CD8-positive, alpha-beta memory T cell (primary cell): Measurements from ENCODE around the gene HBQ1. TPM values are rescaled to one million over a fixed set of nuclear protein-coding genes. Genes with fewer than 3 reads are reported as not detected.

ENCODE experiments used
- CTCF ChIA-PET: fragments of 350-600 bp; sonication (Branson Sonifier 250); formaldehyde crosslinking; loops from one replicate; lab custom pipeline; 2021; ENCODE audit warnings: antibody characterized with exemption; lab: Charles Lee
- POLR2A ChIA-PET: fragments of 350-600 bp; sonication (Branson Sonifier 250); formaldehyde crosslinking; loops from one replicate; lab custom pipeline; 2021; ENCODE audit warnings: antibody characterized with exemption; lab: Charles Lee
- DNase-seq, 5 donors: peaks; one replicate each; pipeline versions ENCODE4 v3.0.0 to v3.0.0-alpha.2; 2020 to 2022; ENCODE audit warnings: mixed read lengths in 1 of 5
- H3K27ac ChIP-seq: one replicate; pipeline ENCODE4 v1.7.0; 2013; ENCODE audit warnings: low read depth, mild to moderate bottlenecking, low read length, moderate library complexity
- H3K27me3 ChIP-seq: 2 replicates; pipeline ENCODE4 v1.7.0; 2013; ENCODE audit warnings: low read length, mild to moderate bottlenecking; ENCODE audit not compliant: insufficient read depth, poor library complexity, severe bottlenecking
- H3K36me3 ChIP-seq: 2 replicates; pipeline ENCODE4 v1.7.0; 2013; ENCODE audit warnings: mild to moderate bottlenecking, low read length, moderate library complexity; ENCODE audit not compliant: insufficient read depth
- H3K4me1 ChIP-seq: 2 replicates; pipeline ENCODE4 v1.7.0; 2013; ENCODE audit warnings: mild to moderate bottlenecking, low read length, moderate library complexity; ENCODE audit not compliant: insufficient read depth
- H3K4me3 ChIP-seq: 2 replicates; pipeline ENCODE4 v1.7.0; 2013; ENCODE audit warnings: mild to moderate bottlenecking, low read length
- H3K9me3 ChIP-seq: 2 replicates; pipeline ENCODE4 v1.7.0; 2013; ENCODE audit warnings: mild to moderate bottlenecking, low read length
- H3K27ac Mint-ChIP-seq, 8 donors: one replicate each; pipeline ENCODE4 v1.8.0; 2020 to 2021; ENCODE audit warnings: mixed read lengths in 8 of 8, mild to moderate bottlenecking in 6 of 8, inconsistent platforms in 3 of 8, moderate library complexity in 3 of 8
- H3K27me3 Mint-ChIP-seq, 2 donors: one replicate each; pipeline ENCODE4 v1.8.0; 2020 to 2021; ENCODE audit warnings: mixed read lengths in 2 of 2, mild to moderate bottlenecking in 1 of 2, moderate library complexity in 1 of 2
- H3K36me3 Mint-ChIP-seq, 3 donors: one replicate each; pipeline ENCODE4 v1.8.0; 2020 to 2021; ENCODE audit warnings: mixed read lengths in 3 of 3, inconsistent platforms in 1 of 3, mild to moderate bottlenecking in 1 of 3
- H3K4me1 Mint-ChIP-seq, 3 donors: one replicate each; pipeline ENCODE4 v1.8.0; 2020 to 2021; ENCODE audit warnings: mixed read lengths in 3 of 3, inconsistent platforms in 1 of 3, mild to moderate bottlenecking in 1 of 3
- H3K4me3 Mint-ChIP-seq, 7 donors: one replicate each; pipeline ENCODE4 v1.8.0; 2020 to 2021; ENCODE audit warnings: mixed read lengths in 7 of 7, mild to moderate bottlenecking in 6 of 7, moderate library complexity in 4 of 7, inconsistent platforms in 2 of 7
- H3K9me3 Mint-ChIP-seq, 5 donors: one replicate each; pipeline ENCODE4 v1.8.0; 2020 to 2022; ENCODE audit warnings: mixed read lengths in 5 of 5, mild to moderate bottlenecking in 3 of 5, moderate library complexity in 2 of 5, inconsistent platforms in 1 of 5
- polyA plus RNA-seq: library from polyadenylated mRNA; unstranded; fragments of 300-500 nt; fragmentation: Illumina TruSeq; gene quantifications from one replicate; pipeline ENCODE4 v1.2.3, GENCODE V29; 2021
- total RNA-seq, 2 experiments: library from RNA; stranded (reverse); gene quantifications; one replicate each; pipeline ENCODE4 v1.2.3, GENCODE V29; 2021

The HBQ1 gene
- not detected for total RNA-seq
- polyA plus RNA-seq: 0.72 TPM

DNA sequence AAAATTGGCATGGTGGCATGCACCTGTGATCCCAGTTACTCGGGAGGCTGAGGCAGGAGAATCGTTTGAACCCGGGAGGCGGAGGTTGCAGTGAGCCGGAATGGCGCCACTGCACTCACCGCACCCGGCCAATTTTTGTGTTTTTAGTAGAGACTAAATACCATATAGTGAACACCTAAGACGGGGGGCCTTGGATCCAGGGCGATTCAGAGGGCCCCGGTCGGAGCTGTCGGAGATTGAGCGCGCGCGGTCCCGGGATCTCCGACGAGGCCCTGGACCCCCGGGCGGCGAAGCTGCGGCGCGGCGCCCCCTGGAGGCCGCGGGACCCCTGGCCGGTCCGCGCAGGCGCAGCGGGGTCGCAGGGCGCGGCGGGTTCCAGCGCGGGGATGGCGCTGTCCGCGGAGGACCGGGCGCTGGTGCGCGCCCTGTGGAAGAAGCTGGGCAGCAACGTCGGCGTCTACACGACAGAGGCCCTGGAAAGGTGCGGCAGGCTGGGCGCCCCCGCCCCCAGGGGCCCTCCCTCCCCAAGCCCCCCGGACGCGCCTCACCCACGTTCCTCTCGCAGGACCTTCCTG, at the start of gene HBQ1:
Gene HBQ1 (plus strand): TSS at position 359 of the 575 bp plus-strand sequence. CDS start 28 bp downstream, at position 387.
- H3K4me3 Mint-ChIP-seq: peak within 1 kb of the TSS; percentile 39 to 87 (median 56)
- Histone ChIP-seq H3K27ac (no peak within 1 kb of the TSS), H3K27me3 (peaks cover 28% of the 10 kb centered on the region), H3K9me3 (no peaks in the 10 kb centered on the region), H3K4me3 (peak within 1 kb of the TSS; percentile 45), H3K4me1 (peaks cover 9% of the 10 kb centered on the region), H3K36me3 (no peaks in the 10 kb centered on the region)
- peaks cover 0 to 19% (median 4%) of the 10 kb centered on the region in 3 donors for H3K4me1 Mint-ChIP-seq
- no peak within 1 kb of the TSS for H3K27ac Mint-ChIP-seq
- ChIA-PET CTCF (interaction anchor here (0.7 to 3.5 kb wide), 5 partner anchors 10 to 115 kb away, joined by 3 to 21 read pairs (median 16); no protein-coding TSS in a partner anchor), POLR2A (interaction anchor here (0.5 to 0.6 kb wide), 2 partner anchors 39 to 73 kb away, joined by 3 to 4 read pairs; no protein-coding TSS in a partner anchor)
- peaks cover 23 to 31% of the 10 kb centered on the region in 2 donors for H3K27me3 Mint-ChIP-seq
- peak in 4 of 5 donors; percentile 27 to 51 (median 38) for DNase-seq
- no peaks in the 10 kb centered on the region for H3K9me3 Mint-ChIP-seq
- peaks cover 0 to 2% (median 0%) of the 10 kb centered on the region in 3 donors for H3K36me3 Mint-ChIP-seq

DNA sequence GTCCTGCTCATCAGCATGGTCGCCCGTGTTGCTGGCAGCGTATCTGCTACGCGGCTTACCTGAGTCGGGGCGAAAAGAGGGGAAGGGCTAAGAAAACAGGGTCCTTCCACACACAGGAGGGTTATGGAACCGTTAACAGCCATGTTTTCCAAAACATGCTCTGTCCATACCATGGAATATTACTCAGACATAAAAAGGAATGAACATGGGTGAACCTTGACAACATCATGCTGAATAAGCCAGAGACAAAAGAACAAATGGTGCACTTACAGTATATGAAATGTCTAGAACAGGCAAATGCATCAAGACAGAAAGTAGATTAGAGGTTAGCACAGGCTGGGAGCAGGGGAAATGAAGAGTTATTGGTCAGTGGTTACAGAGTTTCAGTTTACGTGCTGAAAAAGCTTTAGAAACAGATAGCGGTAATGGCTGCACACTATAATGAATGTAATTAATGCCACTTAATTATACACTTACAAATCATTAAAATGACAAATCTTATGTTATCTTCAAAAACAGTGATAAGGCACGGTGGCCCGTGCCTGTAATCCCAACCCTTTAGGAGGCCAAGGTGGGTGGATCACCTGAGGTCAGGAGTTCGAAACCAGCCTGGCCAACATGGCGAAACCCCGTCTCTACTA, 49.6 kb upstream of the HBQ1 start:
- Mint-ChIP-seq H3K27ac (peak overlapping the region in 2 of 8 donors; percentile 12 to 75), H3K36me3 (peaks cover 0 to 19% (median 4%) of the 10 kb centered on the region in 3 donors), H3K4me3 (no peak overlapping the region), H3K4me1 (peaks cover 29 to 50% (median 33%) of the 10 kb centered on the region in 3 donors), H3K27me3 (no peaks in the 10 kb centered on the region), H3K9me3 (no peaks in the 10 kb centered on the region)
- Histone ChIP-seq H3K9me3 (no peaks in the 10 kb centered on the region), H3K27me3 (no peaks in the 10 kb centered on the region), H3K4me1 (no peaks in the 10 kb centered on the region), H3K4me3 (no peak overlapping the region), H3K36me3 (no peaks in the 10 kb centered on the region), H3K27ac (no peak overlapping the region)
- ChIA-PET CTCF (interaction anchor here (1.6 kb wide), 1 partner anchor 51 kb away, joined by 4 read pairs; no protein-coding TSS in a partner anchor), POLR2A (interaction anchor here (0.6 kb wide), 1 partner anchor 24 kb away, joined by 3 read pairs; no protein-coding TSS in a partner anchor)
- no peak for DNase-seq

DNA sequence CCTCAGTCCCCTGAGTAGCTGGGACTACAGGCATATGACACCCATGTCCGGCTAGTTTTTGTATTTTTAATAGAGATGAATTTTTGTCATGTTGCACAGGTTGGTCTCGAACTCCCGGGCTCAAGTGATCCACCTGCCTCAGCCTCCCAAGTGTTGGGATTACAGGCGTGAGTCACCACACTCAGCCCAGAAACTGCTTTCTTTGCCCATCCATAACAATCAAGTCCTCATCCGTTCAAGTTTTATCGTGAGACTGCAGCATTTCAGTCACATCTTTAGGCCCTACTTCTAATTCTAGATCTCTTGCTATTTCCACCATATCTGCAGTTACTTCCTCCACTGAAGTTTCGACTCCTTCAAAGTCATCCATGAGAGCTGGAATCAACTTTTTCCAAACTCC, 48.1 kb upstream of the HBQ1 start:
- H3K9me3 Mint-ChIP-seq: no peaks in the 10 kb centered on the region
- POLR2A ChIA-PET: no interaction called here
- H3K36me3 ChIP-seq: no peaks in the 10 kb centered on the region
- H3K4me3 Mint-ChIP-seq: peak overlapping the region in 1 of 7 donors; percentile 28
- H3K27ac ChIP-seq: no peak overlapping the region
- H3K4me1 ChIP-seq: peaks cover under 1% of the 10 kb centered on the region
- no peak for DNase-seq
- peaks cover 0 to 19% (median 4%) of the 10 kb centered on the region in 3 donors for H3K36me3 Mint-ChIP-seq
- H3K4me1 Mint-ChIP-seq: peaks cover 35 to 56% (median 44%) of the 10 kb centered on the region in 3 donors
- H3K27me3 ChIP-seq: no peaks in the 10 kb centered on the region
- H3K27ac Mint-ChIP-seq: peak overlapping the region in 5 of 8 donors; percentile 16 to 74 (median 47)
- no peaks in the 10 kb centered on the region for H3K27me3 Mint-ChIP-seq
- H3K4me3 ChIP-seq: no peak overlapping the region
- H3K9me3 ChIP-seq: no peaks in the 10 kb centered on the region
- CTCF ChIA-PET: interaction anchor here (0.7 to 1.6 kb wide), 3 partner anchors 14 to 759 kb away, joined by 3 to 4 read pairs (median 3); no protein-coding TSS in a partner anchor

DNA sequence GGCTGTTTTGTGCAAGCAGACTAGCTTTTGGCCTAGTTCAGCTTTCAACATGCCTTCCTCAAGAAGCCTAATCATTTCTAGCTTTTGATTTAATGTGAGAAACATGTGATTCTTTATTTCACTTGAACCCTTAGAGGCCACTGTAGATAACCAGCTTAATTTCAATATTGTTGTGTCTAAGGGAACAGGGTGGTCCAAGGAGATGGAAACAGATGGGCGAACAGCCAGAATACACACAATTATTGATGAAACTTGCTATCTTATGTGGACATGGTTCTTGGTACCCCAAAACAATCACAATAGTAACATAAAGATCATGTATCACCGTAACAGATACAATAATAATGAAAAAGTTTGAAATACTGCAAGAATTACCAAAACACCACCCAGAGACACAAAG, 46.5 kb upstream of the HBQ1 start:
- no peaks in the 10 kb centered on the region for H3K27me3 Mint-ChIP-seq
- Histone ChIP-seq H3K27ac (no peak overlapping the region), H3K4me1 (peaks cover 8% of the 10 kb centered on the region), H3K9me3 (no peaks in the 10 kb centered on the region), H3K4me3 (no peak overlapping the region), H3K27me3 (no peaks in the 10 kb centered on the region), H3K36me3 (no peaks in the 10 kb centered on the region)
- POLR2A ChIA-PET: no interaction called here
- H3K36me3 Mint-ChIP-seq: peaks cover 0 to 23% (median 4%) of the 10 kb centered on the region in 3 donors
- H3K4me1 Mint-ChIP-seq: peaks cover 39 to 62% (median 51%) of the 10 kb centered on the region in 3 donors
- CTCF ChIA-PET: interaction anchor here (0.7 to 1.7 kb wide), 3 partner anchors 16 to 229 kb away, joined by 3 to 5 read pairs (median 4); no protein-coding TSS in a partner anchor
- no peaks in the 10 kb centered on the region for H3K9me3 Mint-ChIP-seq
- H3K4me3 Mint-ChIP-seq: peak overlapping the region in 1 of 7 donors; percentile 43
- DNase-seq: no peak
- no peak overlapping the region for H3K27ac Mint-ChIP-seq

DNA sequence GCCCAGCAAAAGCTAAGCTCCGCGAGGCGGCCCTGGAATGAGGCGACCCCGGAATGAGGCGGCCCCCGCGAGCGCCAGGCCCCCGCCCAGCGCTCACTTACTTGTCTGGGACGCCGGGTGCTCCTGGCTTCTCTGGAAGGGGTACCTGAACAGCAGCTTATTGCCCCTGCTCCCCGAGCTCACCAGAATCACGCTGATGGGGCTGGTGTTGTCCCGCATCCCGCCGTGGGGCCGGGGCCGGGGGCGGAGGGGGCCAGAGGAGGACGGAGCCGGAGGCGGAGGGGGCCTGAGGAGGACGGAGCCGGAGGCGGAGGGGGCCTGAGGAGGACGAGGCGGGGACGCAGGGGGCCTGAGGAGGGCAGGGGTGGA, 42.2 kb upstream of the HBQ1 start:
- peak in 4 of 5 donors; percentile 14 to 29 (median 16) for DNase-seq
- Histone ChIP-seq H3K4me3 (peak overlapping the region; percentile 37), H3K27me3 (no peaks in the 10 kb centered on the region), H3K27ac (peak overlapping the region; percentile 47), H3K4me1 (peaks cover 8% of the 10 kb centered on the region), H3K36me3 (no peaks in the 10 kb centered on the region), H3K9me3 (no peaks in the 10 kb centered on the region)
- Mint-ChIP-seq H3K4me1 (peaks cover 25 to 35% (median 33%) of the 10 kb centered on the region in 3 donors), H3K4me3 (peak overlapping the region; percentile 73 to 90 (median 82)), H3K27me3 (no peaks in the 10 kb centered on the region), H3K36me3 (peaks cover 0 to 11% (median 2%) of the 10 kb centered on the region in 3 donors), H3K27ac (peak overlapping the region in 5 of 8 donors; percentile 43 to 94 (median 72)), H3K9me3 (no peaks in the 10 kb centered on the region)
- ChIA-PET POLR2A (no interaction called here), CTCF (interaction anchor here (1.4 kb wide), 1 partner anchor 14 kb away, joined by 4 read pairs; no protein-coding TSS in a partner anchor)

DNA sequence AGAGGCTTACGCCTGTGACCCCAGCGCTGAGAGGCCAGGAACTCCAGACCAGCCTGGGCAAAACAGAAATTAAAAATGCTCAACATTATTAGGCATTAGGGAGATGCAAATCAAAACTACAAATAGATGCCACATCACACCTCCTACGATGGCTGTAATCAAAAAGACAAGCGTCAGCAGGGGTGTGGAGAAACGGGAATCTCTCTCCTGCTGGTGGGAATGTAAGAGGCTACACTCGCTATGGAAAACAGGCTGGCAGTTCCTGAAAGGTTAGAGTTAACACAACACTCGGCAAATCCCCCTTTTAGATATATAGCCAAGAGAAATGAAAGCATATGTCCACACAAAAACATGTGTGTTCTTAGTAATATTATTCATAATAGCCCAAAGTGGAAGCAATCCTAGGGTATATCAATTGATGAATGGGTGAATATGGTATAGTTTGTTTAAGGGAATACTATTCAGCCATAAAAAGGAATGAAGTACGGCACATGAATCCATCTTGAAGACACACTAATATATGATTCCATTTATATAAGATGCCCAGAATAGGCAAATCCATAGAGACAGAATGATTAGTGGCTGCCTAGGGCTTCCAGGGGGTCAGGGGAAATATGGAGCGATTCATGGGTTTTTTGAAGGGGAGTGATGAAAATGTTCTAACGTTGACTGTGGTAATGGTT, 39.9 kb upstream of the HBQ1 start:
- CTCF ChIA-PET: no interaction called here
- no peaks in the 10 kb centered on the region for H3K36me3 ChIP-seq
- peaks cover 12 to 21% (median 18%) of the 10 kb centered on the region in 3 donors for H3K4me1 Mint-ChIP-seq
- H3K27me3 Mint-ChIP-seq: peaks cover under 1 to 12% of the 10 kb centered on the region in 2 donors
- H3K4me3 Mint-ChIP-seq: peak overlapping the region in 6 of 7 donors; percentile 5 to 74 (median 54)
- H3K4me3 ChIP-seq: no peak overlapping the region
- no peaks in the 10 kb centered on the region for H3K27me3 ChIP-seq
- no peaks in the 10 kb centered on the region for H3K9me3 ChIP-seq
- H3K4me1 ChIP-seq: peaks cover 8% of the 10 kb centered on the region
- no peaks in the 10 kb centered on the region for H3K9me3 Mint-ChIP-seq
- peak overlapping the region in 4 of 8 donors; percentile 25 to 71 (median 46) for H3K27ac Mint-ChIP-seq
- POLR2A ChIA-PET: interaction anchor here (0.6 kb wide), 1 partner anchor 40 kb away, joined by 3 read pairs; no protein-coding TSS in a partner anchor
- H3K36me3 Mint-ChIP-seq: peaks cover 0 to 7% (median 2%) of the 10 kb centered on the region in 3 donors
- no peak for DNase-seq
- no peak overlapping the region for H3K27ac ChIP-seq

DNA sequence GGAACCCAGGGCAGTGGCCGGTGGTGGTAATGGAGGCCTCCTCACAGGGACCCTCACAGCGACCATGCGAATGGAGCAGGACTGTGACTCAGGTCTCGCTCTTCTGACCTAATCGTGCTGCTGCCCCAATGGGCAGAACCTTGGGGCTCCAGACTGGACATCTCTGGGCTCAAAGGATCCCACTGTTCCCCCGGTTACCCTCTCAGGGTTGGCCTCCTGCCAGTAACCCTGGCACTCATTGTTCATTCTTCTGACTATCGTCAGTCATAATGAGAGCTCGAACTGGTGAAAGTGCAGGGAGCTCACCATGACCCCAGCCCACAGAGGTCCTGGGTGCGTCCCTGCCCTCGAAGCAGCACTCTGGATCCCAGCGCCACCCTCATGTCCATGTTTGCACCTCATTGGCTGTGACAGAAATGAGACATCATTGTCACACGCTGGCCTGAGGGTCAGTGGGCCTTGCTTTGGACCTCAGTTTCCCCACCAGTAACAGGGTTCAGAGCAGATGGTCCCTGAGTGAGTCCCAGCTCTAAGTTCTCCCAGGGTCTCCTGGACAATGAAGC, 37.8 kb upstream of the HBQ1 start:
- Mint-ChIP-seq H3K27me3 (peaks cover 2 to 21% of the 10 kb centered on the region in 2 donors), H3K36me3 (peaks cover 0 to 5% (median 0%) of the 10 kb centered on the region in 3 donors), H3K9me3 (no peaks in the 10 kb centered on the region), H3K27ac (no peak overlapping the region), H3K4me3 (no peak overlapping the region), H3K4me1 (peaks cover 4 to 9% (median 8%) of the 10 kb centered on the region in 3 donors)
- H3K4me3 ChIP-seq: no peak overlapping the region
- no peaks in the 10 kb centered on the region for H3K27me3 ChIP-seq
- H3K4me1 ChIP-seq: peaks cover 3% of the 10 kb centered on the region
- POLR2A ChIA-PET: no interaction called here
- CTCF ChIA-PET: no interaction called here
- H3K27ac ChIP-seq: peak overlapping the region; percentile 70
- no peaks in the 10 kb centered on the region for H3K36me3 ChIP-seq
- no peaks in the 10 kb centered on the region for H3K9me3 ChIP-seq
- DNase-seq: no peak
